ENCODE results near the gene SORL1. TPM values are rescaled to one million over a fixed set of nuclear protein-coding genes. Genes with fewer than 3 reads are reported as not detected.

Gene SORL1
- total RNA-seq, 1 donor from 2014 or later = 13.8 TPM

GRCh38 chr11:121575963-121576290 is 123.8 kb downstream of the SORL1 start:
- Mint-ChIP-seq H3K4me3 (no peak overlapping the region), H3K27me3 (ENCODE audit: low read depth) (no peaks in the 10 kb centered on the region), H3K4me1 (peaks cover 58% of the 10 kb centered on the region), H3K27ac (ENCODE audit: unreplicated experiment) (no peak overlapping the region), H3K9me3 (peaks cover 5% of the 10 kb centered on the region), H3K36me3 (ENCODE audit: low read depth) (peaks cover 14% of the 10 kb centered on the region)
- DNase-seq (ENCODE audit: low read depth, low spot score) = no peak
- TF ChIP-seq, protein P1, sequence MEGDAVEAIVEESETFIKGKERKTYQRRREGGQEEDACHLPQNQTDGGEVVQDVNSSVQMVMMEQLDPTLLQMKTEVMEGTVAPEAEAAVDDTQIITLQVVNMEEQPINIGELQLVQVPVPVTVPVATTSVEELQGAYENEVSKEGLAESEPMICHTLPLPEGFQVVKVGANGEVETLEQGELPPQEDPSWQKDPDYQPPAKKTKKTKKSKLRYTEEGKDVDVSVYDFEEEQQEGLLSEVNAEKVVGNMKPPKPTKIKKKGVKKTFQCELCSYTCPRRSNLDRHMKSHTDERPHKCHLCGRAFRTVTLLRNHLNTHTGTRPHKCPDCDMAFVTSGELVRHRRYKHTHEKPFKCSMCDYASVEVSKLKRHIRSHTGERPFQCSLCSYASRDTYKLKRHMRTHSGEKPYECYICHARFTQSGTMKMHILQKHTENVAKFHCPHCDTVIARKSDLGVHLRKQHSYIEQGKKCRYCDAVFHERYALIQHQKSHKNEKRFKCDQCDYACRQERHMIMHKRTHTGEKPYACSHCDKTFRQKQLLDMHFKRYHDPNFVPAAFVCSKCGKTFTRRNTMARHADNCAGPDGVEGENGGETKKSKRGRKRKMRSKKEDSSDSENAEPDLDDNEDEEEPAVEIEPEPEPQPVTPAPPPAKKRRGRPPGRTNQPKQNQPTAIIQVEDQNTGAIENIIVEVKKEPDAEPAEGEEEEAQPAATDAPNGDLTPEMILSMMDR (conservative IDR thresholded peaks at IDR 0.05) = no peak

GRCh38 chr11:121576531-121576930 is 124.4 kb downstream of the SORL1 start:
- no peaks in the 10 kb centered on the region for H3K27me3 Mint-ChIP-seq (ENCODE audit: low read depth)
- TF ChIP-seq, protein P1 (conservative IDR thresholded peaks at IDR 0.05) = no peak
- DNase-seq (ENCODE audit: low read depth, low spot score) = no peak
- H3K4me3 Mint-ChIP-seq = no peak overlapping the region
- H3K27ac Mint-ChIP-seq (ENCODE audit: unreplicated experiment) = no peak overlapping the region
- H3K4me1 Mint-ChIP-seq = peaks cover 57% of the 10 kb centered on the region
- peaks cover 18% of the 10 kb centered on the region for H3K36me3 Mint-ChIP-seq (ENCODE audit: low read depth)
- peaks cover 5% of the 10 kb centered on the region for H3K9me3 Mint-ChIP-seq

- Mint-ChIP-seq H3K4me1 (peaks cover 53% of the 10 kb centered on the region), H3K27me3 (ENCODE audit: low read depth) (no peaks in the 10 kb centered on the region), H3K9me3 (peaks cover 5% of the 10 kb centered on the region), H3K36me3 (ENCODE audit: low read depth) (peaks cover 20% of the 10 kb centered on the region), H3K4me3 (no peak overlapping the region), H3K27ac (ENCODE audit: unreplicated experiment) (peak overlapping the region; percentile 31)
- TF ChIP-seq, protein P1 (conservative IDR thresholded peaks at IDR 0.05) = no peak
- no peak for DNase-seq (ENCODE audit: low read depth, low spot score)
Measured at GRCh38 chr11:121577106-121577848, 125.2 kb downstream of the SORL1 start.

DNA sequence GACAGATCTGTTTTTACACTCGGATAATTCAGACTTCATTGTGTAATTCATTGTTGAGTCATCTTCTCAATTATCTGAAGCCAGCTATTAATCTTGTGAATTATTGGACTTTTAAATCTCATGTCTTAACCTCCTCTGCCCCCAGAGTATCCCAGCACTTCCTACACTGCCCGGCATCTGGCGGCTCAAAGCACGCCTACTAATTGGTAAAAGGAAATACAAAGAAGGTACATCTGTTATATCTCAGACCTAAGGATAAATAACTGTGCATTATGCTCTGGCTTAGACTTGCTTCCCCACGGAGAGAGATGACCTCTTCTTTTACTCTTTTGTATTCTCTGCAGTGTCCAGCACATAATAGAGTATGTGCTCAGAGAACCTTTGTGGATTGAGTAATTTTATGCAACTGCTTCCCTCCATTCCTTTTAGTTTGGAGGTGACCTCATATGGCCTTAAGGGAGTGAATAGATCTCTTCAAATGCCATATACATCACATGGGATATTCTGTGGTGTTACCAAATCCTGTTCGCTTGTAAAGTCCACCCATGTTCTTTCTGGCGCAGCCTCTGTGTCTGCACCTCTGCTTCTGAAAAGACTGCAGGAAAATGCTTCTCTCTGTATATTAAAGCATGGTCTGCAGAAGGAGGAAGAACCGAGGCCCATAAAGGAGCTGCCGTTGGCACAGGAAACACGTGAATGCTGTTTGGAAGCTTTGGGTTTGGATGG is 126.3 kb downstream of the SORL1 start:
- Mint-ChIP-seq H3K4me1 (peaks cover 45% of the 10 kb centered on the region), H3K9me3 (peaks cover 5% of the 10 kb centered on the region), H3K27me3 (ENCODE audit: low read depth) (no peaks in the 10 kb centered on the region), H3K4me3 (peak overlapping the region; percentile 4), H3K36me3 (ENCODE audit: low read depth) (peaks cover 22% of the 10 kb centered on the region), H3K27ac (ENCODE audit: unreplicated experiment) (peak overlapping the region; percentile 76)
- DNase-seq (ENCODE audit: low read depth, low spot score) = no peak
- TF ChIP-seq, protein P1 (conservative IDR thresholded peaks at IDR 0.05) = no peak

GRCh38 chr11:121580154-121580553 is 128.0 kb downstream of the SORL1 start:
- H3K9me3 Mint-ChIP-seq = peaks cover 5% of the 10 kb centered on the region
- no peak overlapping the region for H3K27ac Mint-ChIP-seq (ENCODE audit: unreplicated experiment)
- H3K36me3 Mint-ChIP-seq (ENCODE audit: low read depth) = peaks cover 22% of the 10 kb centered on the region
- H3K27me3 Mint-ChIP-seq (ENCODE audit: low read depth) = no peaks in the 10 kb centered on the region
- H3K4me3 Mint-ChIP-seq = no peak overlapping the region
- TF ChIP-seq, protein P1 (conservative IDR thresholded peaks at IDR 0.05) = no peak
- DNase-seq (ENCODE audit: low read depth, low spot score) = no peak
- peaks cover 42% of the 10 kb centered on the region for H3K4me1 Mint-ChIP-seq

All from neural crest cell (in vitro differentiated cells).